ENCODE data around the gene RNF167.
"Not testable (repeated sequence)": the region's sequence is repeated elsewhere in the genome, so short reads cannot be mapped to it uniquely, and the experiment has no call there.

RNF167 gene

DNA sequence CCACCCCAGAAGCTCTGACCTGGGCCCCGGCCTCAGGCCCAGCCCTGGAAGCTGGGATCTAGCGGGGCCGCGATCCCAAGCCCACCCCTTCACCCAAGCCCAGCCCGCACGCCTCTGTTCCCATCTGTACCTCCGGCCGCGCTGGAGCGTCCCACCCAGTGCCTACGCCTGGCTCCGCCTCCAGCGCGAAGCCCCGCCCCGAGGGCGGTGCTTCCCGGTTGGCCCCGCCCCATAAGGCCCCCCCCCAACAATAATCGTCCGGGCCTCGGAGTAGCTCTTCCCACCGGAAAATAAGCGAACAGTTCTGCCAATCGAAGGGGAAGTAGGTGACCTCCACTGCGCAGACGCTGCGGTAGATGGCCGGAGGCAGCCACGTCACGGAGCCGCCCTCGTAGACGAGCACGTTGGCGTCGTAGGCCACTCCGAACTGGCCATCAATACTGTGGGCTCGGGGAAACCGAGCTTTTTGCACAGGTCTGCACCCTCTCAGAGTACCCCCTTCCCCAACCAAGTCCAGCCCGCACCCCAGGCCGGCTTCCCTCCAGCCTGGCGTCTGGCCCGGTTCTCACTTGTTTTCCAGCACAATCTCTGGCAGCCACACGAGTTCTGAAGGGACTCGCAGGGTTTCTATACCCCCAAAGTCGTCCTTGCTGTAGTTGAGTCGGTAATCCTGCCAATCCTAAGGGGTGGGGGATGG, 38.3 kb upstream of the RNF167 start:
- no peak for DNase-seq (ENCODE audit: low read depth in 1 of 2, low spot score in 1 of 2)

GRCh38 chr17:4902540-4902939, 37.5 kb upstream of the RNF167 start:
- DNase-seq (ENCODE audit: low read depth in 1 of 2, low spot score in 1 of 2): no peak

DNA sequence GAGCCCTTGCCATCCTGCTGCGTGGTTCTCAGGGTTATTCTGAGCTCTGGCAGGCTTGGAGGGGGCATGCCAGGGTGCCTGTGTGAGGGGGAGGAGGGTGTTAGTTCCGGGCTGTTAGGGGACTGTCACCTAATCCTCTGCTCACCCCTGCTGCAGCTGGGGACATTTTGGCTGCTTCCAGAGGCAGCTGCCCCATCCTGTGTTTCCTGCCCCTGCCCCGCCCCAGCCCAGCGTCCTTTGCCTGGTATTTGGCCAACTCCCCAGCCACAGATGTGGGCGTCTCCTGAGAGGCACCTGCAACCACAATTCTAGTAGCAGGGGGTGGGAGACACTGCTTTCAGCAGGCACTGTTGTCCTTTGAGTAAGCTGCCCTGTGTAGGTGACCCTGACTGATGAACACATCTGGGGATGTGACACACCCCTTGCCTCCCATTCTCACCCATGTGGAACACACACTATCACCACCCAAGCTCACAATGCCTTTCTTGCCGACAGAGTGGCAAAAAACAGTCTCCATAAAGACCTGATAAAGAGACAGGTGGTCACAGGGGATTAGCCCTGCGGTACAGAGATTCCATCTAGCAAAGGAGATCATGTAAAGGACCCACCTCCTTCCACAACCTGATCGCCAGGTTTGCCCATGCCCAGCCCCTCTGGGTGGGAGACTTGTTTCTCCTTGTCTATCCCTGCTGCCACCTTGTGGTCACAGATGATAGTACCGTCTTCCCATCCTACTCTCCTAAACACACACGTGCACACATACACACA, 36.8 kb upstream of the RNF167 start, which contains the start of gene CHRNE:
Gene CHRNE, minus strand, starts transcription at position 48 of the 768 bp plus-strand sequence. Its CDS starts 35 bp downstream, at position 13.
- peak in 1 of 2 donors; percentile 54 for DNase-seq (ENCODE audit: low read depth in 1 of 2, low spot score in 1 of 2)

DNA sequence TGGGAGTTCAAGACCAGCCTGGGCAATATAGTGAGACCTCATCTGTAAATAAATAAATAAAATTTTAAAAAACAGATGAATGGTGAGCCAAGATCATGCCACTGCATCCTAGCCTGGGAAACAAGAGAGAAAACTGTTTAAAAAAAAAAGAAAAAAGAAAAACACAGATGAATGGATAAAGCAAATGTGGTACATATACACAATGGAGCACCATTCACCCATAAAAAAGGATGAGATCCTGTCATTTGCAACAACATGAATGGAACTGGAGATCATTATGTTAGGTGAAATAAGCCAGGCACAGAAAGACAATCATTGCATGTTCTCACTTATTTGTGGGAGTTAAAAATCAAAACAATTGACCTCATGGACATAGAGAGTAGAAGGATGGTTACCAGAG, 33.4 kb upstream of the RNF167 start:
- not testable (repeated sequence) for DNase-seq (ENCODE audit: low read depth in 1 of 2, low spot score in 1 of 2)

GRCh38 chr17:4908301-4908700, 31.8 kb upstream of the RNF167 start:
- no peak for DNase-seq (ENCODE audit: low read depth in 1 of 2, low spot score in 1 of 2)

- peak; percentile 46 to 47 for DNase-seq (ENCODE audit: low read depth in 1 of 2, low spot score in 1 of 2)
Measured at GRCh38 chr17:4908711-4909496, 31.2 kb upstream of the RNF167 start.

- DNase-seq (ENCODE audit: low read depth in 1 of 2, low spot score in 1 of 2): no peak
Measured at GRCh38 chr17:4913994-4914393, 26.1 kb upstream of the RNF167 start.

DNA sequence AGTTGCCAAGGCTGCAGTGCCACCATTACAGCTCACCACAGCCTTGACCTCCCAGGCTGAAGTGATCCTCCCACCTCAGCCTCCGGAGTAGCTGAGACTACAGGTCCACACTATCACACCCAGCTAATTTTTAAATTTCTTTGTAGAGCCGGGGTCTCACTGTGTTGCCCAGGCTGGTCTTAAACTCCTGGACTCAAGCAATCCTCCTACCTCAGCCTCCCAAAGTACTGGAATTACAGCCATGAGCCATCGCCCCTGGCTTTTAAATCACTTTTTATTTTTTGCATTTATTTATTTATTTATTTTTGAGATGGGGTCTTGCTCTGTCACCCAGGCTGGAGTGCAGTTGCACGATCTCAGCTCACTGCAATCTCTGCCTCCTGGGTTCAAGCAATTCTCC, 25.5 kb upstream of the RNF167 start:
- DNase-seq (ENCODE audit: low read depth in 1 of 2, low spot score in 1 of 2): not testable (repeated sequence)

GRCh38 chr17:4919511-4920047, 20.5 kb upstream of the RNF167 start:
- DNase-seq (ENCODE audit: low read depth in 1 of 2, low spot score in 1 of 2): no peak

DNA sequence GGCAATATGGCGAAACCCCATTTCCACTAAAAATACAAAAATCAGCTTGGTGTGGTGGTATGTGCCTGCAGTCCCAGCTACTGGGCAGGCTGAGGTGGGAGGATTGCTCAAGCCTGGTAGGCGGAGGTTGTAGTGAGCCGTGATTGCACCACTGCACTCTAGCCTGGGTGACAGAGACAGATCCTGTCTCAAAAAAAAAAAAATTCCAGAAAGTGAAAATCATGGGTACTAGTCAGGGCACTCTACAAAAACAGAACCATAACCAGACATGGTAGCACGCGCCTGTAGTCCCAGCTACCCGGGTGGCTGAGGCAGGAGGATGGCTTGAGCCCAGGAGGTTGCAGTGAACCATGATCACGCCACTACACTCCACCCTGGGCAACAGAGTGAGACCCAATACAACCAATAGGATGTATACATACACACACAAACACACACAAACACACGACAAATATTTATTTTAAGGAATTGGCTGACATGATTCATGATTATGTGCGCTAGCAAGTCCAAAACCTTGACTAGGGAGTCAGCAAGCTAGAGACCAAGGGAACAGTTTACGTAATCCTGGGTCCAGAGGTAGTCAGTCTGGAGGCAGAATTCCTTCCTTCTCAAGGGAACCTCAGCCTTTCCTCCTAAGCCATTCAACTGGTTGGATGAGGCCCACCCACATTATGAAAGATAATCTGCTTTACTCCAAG, 19.6 kb upstream of the RNF167 start:
- no peak for DNase-seq (ENCODE audit: low read depth in 1 of 2, low spot score in 1 of 2)

- no peak for DNase-seq (ENCODE audit: low read depth in 1 of 2, low spot score in 1 of 2)
Measured at GRCh38 chr17:4921320-4921719, 18.7 kb upstream of the RNF167 start.

GRCh38 chr17:4926577-4927335, 13.3 kb upstream of the RNF167 start:
- DNase-seq (ENCODE audit: low read depth in 1 of 2, low spot score in 1 of 2): not testable (repeated sequence)

DNA sequence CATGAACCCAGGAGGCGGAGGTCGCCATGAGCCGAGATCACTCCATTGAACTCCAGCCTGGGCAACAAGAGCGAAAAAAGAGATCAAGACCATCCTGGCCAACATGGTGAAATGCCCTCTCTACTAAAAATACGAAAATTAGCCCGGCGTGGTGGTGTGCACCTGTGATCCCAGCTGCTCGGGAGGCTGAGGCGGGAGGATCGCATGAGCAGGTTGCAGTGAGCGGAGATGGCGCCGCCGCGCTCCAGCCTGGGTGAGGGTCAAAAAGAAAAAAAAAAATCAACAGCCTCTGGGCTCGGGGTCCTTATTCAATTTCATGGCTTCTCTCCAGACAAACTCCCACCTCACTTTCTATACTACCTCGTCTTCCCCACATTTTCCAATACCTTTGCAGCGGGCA, 11.2 kb upstream of the RNF167 start:
- DNase-seq (ENCODE audit: low read depth in 1 of 2, low spot score in 1 of 2): no peak

GRCh38 chr17:4931963-4932362, 8.1 kb upstream of the RNF167 start, which contains the start of gene GP1BA:
Gene GP1BA, plus strand, starts transcription at chr17:4932277. Its CDS starts 328 bp downstream, at chr17:4932605.
- no peak for DNase-seq (ENCODE audit: low read depth in 1 of 2, low spot score in 1 of 2)

DNA sequence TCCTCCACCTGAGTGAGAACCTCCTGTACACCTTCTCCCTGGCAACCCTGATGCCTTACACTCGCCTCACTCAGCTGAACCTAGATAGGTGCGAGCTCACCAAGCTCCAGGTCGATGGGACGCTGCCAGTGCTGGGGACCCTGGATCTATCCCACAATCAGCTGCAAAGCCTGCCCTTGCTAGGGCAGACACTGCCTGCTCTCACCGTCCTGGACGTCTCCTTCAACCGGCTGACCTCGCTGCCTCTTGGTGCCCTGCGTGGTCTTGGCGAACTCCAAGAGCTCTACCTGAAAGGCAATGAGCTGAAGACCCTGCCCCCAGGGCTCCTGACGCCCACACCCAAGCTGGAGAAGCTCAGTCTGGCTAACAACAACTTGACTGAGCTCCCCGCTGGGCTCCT, 7.3 kb upstream of the RNF167 start:
- no peak for DNase-seq (ENCODE audit: low read depth in 1 of 2, low spot score in 1 of 2)

DNA sequence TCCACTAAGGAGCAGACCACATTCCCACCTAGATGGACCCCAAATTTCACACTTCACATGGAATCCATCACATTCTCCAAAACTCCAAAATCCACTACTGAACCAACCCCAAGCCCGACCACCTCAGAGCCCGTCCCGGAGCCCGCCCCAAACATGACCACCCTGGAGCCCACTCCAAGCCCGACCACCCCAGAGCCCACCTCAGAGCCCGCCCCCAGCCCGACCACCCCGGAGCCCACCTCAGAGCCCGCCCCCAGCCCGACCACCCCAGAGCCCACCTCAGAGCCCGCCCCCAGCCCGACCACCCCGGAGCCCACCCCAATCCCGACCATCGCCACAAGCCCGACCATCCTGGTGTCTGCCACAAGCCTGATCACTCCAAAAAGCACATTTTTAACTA, 6.4 kb upstream of the RNF167 start:
- no peak for DNase-seq (ENCODE audit: low read depth in 1 of 2, low spot score in 1 of 2)

DNA sequence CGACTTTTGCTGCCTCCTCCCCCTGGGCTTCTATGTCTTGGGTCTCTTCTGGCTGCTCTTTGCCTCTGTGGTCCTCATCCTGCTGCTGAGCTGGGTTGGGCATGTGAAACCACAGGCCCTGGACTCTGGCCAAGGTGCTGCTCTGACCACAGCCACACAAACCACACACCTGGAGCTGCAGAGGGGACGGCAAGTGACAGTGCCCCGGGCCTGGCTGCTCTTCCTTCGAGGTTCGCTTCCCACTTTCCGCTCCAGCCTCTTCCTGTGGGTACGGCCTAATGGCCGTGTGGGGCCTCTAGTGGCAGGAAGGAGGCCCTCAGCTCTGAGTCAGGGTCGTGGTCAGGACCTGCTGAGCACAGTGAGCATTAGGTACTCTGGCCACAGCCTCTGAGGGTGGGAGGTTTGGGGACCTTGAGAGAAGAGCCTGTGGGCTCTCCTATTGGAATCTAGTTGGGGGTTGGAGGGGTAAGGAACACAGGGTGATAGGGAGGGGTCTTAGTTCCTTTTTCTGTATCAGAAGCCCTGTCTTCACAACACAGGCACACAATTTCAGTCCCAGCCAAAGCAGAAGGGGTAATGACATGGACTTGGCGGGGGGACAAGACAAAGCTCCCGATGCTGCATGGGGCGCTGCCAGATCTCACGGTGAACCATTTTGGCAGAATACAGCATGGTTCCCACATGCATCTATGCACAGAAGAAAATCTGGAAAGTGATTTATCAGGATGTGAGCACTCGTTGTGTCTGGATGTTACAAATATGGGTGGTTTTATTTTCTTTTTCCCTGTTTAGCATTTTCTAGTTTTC, 5.7 kb upstream of the RNF167 start:
- no peak for DNase-seq (ENCODE audit: low read depth in 1 of 2, low spot score in 1 of 2)

DNA sequence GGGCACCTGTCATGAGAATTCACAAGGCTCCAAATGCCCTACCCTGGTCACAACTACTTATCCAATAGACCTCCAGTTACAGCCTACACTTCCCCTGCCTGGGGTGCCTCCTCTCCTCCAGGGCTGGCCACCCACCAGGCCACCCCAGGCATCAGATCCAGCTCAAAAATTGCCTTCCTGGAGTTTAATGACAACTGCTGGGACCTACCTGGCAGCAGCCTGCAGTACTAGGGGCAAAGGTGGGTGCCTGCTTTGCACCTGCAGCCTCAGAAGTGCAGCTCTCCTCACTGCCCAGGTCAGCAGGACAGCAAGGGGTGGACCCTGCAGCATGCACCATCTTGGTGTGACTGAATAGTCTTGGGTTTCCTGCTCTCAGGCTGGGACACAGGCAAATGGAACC, 4.4 kb upstream of the RNF167 start:
- DNase-seq (ENCODE audit: low read depth in 1 of 2, low spot score in 1 of 2): no peak

GRCh38 chr17:4936436-4936835, 3.6 kb upstream of the RNF167 start:
- DNase-seq (ENCODE audit: low read depth in 1 of 2, low spot score in 1 of 2): no peak
